Glutamatergic neuron (in vitro differentiated cells): ENCODE measurements around the gene ABI3BP. TPM values are rescaled to one million over a fixed set of nuclear protein-coding genes. Genes with fewer than 3 reads are reported as not detected.

Source experiments
- DNase-seq: peaks from one replicate; pipeline ENCODE4 v3.0.0; 2022
- H3K27ac Mint-ChIP-seq: one replicate; pipeline ENCODE4 v1.8.0; 2020; ENCODE audit warnings: mild to moderate bottlenecking, mixed read lengths, inconsistent platforms; ENCODE audit not compliant: unreplicated experiment
- H3K27me3 Mint-ChIP-seq: one replicate; pipeline ENCODE4 v1.8.0; 2020; ENCODE audit warnings: mild to moderate bottlenecking, moderate library complexity, mixed read lengths, inconsistent platforms; ENCODE audit not compliant: unreplicated experiment
- H3K36me3 Mint-ChIP-seq: one replicate; pipeline ENCODE4 v1.8.0; 2020; ENCODE audit warnings: mild to moderate bottlenecking, mixed read lengths, inconsistent platforms; ENCODE audit not compliant: unreplicated experiment
- H3K4me1 Mint-ChIP-seq: one replicate; pipeline ENCODE4 v1.8.0; 2020; ENCODE audit warnings: mild to moderate bottlenecking, low read depth, mixed read lengths, inconsistent platforms; ENCODE audit not compliant: unreplicated experiment
- H3K4me3 Mint-ChIP-seq: one replicate; pipeline ENCODE4 v1.8.0; 2020; ENCODE audit warnings: mild to moderate bottlenecking, mixed read lengths, inconsistent platforms; ENCODE audit not compliant: unreplicated experiment
- H3K9me3 Mint-ChIP-seq: one replicate; pipeline ENCODE4 v1.8.0; 2020; ENCODE audit warnings: mild to moderate bottlenecking, moderate library complexity, mixed read lengths, inconsistent platforms; ENCODE audit not compliant: unreplicated experiment
- CTCF ChIP-seq: fragments of 200-600 bp; sonication (generic); IDR thresholded peaks from one replicate; pipeline ENCODE4 v1.5.0; 2021; ENCODE audit not compliant: partially characterized antibody, unreplicated experiment
- total RNA-seq: library from RNA; stranded (reverse); fragmentation: NEBNext Ultra II Directional; extraction: Animal tissue kit (Norgen Biotek cat#: 25700); gene quantifications from one replicate; pipeline ENCODE4 v1.2.1, GENCODE V29; 2021; ENCODE audit not compliant: unreplicated experiment

ABI3BP gene
- total RNA-seq, 1 donor from 2014 or later: not detected

- DNase-seq: no peak
- H3K4me1 Mint-ChIP-seq: no peaks in the 10 kb centered on the region
- no peaks in the 10 kb centered on the region for H3K9me3 Mint-ChIP-seq
- no peak overlapping the region for H3K27ac Mint-ChIP-seq
- no peaks in the 10 kb centered on the region for H3K36me3 Mint-ChIP-seq
- H3K4me3 Mint-ChIP-seq: no peak overlapping the region
- H3K27me3 Mint-ChIP-seq: no peaks in the 10 kb centered on the region
- TF ChIP-seq CTCF: no peak
These were observed 217.6 kb downstream of the ABI3BP start for GRCh38 chr3:100775669-100776068.

- no peak for DNase-seq
- H3K4me1 Mint-ChIP-seq: no peaks in the 10 kb centered on the region
- no peaks in the 10 kb centered on the region for H3K36me3 Mint-ChIP-seq
These were observed 218.0 kb downstream of the ABI3BP start for GRCh38 chr3:100775226-100775625.

GRCh38 chr3:100769693-100770092 lies 223.5 kb downstream of the ABI3BP start:
- Mint-ChIP-seq H3K4me3 (no peak overlapping the region), H3K27me3 (no peaks in the 10 kb centered on the region), H3K27ac (no peak overlapping the region), H3K4me1 (no peaks in the 10 kb centered on the region), H3K36me3 (no peaks in the 10 kb centered on the region), H3K9me3 (no peaks in the 10 kb centered on the region)
- no peak for TF ChIP-seq CTCF
- DNase-seq: no peak

More at GRCh38 chr3:100775226-100775625, 218.0 kb downstream of the ABI3BP start:
- Mint-ChIP-seq H3K27me3 (no peaks in the 10 kb centered on the region), H3K27ac (no peak overlapping the region), H3K9me3 (no peaks in the 10 kb centered on the region), H3K4me3 (no peak overlapping the region)
- no peak for TF ChIP-seq CTCF

GRCh38 chr3:100766069-100766468 lies 227.2 kb downstream of the ABI3BP start:
- Mint-ChIP-seq H3K36me3 (no peaks in the 10 kb centered on the region), H3K4me3 (no peak overlapping the region), H3K27me3 (no peaks in the 10 kb centered on the region), H3K27ac (no peak overlapping the region), H3K9me3 (no peaks in the 10 kb centered on the region), H3K4me1 (no peaks in the 10 kb centered on the region)
- DNase-seq: no peak
- TF ChIP-seq CTCF: no peak

- Mint-ChIP-seq H3K27ac (no peak overlapping the region), H3K27me3 (no peaks in the 10 kb centered on the region), H3K4me1 (no peaks in the 10 kb centered on the region), H3K36me3 (no peaks in the 10 kb centered on the region), H3K9me3 (no peaks in the 10 kb centered on the region), H3K4me3 (no peak overlapping the region)
- DNase-seq: no peak
- TF ChIP-seq CTCF: no peak
These were observed 227.7 kb downstream of the ABI3BP start for GRCh38 chr3:100765437-100765975.
